GM21825 (cell line): ENCODE measurements around the gene ARHGAP27.
"Not testable (repeated sequence)": the region's sequence is repeated elsewhere in the genome, so short reads cannot be mapped to it uniquely, and the experiment has no call there.

Experiments
- ATAC-seq: cut with Tn5 transposase; IDR thresholded peaks from one replicate; pipeline ENCODE4 v1.9.1; 2021; ENCODE audit warnings: mild to moderate bottlenecking, moderate library complexity; ENCODE audit not compliant: unreplicated experiment

Gene ARHGAP27, protein sequence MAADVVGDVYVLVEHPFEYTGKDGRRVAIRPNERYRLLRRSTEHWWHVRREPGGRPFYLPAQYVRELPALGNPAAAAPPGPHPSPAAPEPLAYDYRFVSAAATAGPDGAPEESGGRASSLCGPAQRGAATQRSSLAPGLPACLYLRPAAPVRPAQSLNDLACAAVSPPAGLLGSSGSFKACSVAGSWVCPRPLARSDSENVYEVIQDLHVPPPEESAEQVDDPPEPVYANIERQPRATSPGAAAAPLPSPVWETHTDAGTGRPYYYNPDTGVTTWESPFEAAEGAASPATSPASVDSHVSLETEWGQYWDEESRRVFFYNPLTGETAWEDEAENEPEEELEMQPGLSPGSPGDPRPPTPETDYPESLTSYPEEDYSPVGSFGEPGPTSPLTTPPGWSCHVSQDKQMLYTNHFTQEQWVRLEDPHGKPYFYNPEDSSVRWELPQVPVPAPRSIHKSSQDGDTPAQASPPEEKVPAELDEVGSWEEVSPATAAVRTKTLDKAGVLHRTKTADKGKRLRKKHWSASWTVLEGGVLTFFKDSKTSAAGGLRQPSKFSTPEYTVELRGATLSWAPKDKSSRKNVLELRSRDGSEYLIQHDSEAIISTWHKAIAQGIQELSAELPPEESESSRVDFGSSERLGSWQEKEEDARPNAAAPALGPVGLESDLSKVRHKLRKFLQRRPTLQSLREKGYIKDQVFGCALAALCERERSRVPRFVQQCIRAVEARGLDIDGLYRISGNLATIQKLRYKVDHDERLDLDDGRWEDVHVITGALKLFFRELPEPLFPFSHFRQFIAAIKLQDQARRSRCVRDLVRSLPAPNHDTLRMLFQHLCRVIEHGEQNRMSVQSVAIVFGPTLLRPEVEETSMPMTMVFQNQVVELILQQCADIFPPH

DNA sequence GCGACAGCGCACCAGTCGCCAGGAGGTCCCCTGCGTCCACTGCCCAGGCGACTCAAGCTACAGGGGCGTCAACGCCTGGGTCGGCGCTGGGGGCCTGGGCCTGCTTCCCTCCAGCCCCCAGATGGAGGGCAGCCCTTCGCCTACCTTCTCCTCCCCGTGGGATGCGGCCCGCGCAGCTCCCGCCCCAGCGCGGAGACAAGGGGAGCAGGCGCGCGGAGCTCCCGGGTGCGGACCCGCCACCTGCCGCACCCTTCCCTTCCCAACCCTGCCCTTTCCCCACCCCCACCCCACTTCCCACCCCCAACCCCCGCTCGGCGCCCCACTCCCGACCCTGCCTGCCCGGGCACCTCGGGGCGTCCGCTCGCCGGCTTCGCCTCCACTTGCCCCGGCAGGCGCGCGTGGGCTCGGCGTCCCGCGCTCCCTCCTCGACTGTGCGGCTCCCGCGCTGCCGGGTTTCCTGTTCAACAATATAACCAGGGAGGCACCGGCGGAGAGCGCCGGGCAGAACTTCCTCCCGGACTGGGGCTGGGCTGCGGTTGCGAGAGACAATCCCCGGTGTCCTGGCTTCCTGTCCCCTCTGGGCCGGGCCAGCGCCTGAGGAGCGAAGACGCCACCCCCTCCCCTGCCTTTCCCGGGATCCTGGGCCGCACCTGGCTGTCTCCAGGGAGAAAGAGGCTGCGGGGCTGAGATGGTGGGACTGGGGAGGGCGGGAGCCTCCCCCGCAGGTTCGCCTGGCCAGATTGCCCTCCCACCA is at the start of gene ARHGAP27:
TSS of gene ARHGAP27 (minus strand) at position 466 of the 754 bp plus-strand sequence. CDS start 2,591 bp downstream, outside the sequence.
- ATAC-seq: no peak

DNA sequence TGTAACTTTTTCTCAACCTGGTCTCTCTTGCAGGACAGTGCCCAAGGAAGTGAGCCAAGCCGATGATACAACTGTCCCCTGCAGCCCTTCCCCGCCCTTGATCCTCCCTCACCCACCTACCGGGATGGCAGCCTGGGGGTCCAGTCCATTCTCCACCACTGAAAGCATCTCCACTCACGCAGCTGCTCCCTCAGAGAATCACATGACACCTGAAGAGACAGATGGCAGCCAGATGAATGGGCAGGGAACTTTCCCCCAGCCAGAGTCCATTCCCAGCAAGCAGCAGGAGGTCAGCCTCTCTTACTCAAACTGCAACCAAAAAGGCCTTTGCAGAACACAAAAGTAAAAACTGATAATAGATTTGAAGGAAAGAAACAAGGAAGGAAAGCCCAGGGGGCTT is 49.6 kb upstream of the ARHGAP27 start:
- ATAC-seq: not testable (repeated sequence)

DNA sequence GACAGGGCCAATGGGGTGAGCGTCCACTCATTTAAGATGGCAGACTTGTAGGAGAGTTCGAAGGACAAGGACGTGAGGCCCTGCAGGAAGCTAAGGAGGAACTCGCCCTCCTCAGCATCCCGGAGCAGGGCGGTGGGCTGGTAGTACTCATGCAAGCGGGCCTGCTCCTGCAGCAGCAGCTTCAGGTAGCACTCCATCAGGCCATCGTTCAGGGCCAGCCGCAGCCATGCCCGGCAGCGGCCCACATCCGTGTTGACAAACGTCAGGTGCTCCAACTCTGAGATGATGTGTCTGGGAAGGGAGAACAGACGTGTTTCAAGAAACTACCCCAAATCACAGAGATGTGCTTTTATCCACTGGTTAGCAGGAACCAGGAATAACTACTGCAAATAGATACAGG is 42.8 kb upstream of the ARHGAP27 start:
- not testable (repeated sequence) for ATAC-seq

DNA sequence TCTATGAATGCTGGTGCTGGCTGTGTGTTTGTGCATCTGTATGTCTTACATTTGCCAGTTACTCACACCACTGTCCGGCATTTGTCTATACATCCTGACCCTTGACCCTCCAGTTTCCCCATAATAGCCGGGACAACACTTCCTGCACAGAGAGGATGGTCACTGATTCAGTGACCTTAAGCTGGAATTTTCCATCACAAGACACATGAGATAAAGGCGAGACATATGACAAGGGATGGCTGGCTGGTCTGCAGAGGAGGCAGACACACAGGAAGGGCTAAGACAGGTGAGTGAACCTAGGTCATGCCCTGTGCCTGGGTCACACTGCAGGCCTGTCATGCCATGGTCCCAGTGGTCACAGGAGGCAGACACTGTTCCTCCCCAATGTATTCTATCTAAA is 39.6 kb upstream of the ARHGAP27 start:
- ATAC-seq: not testable (repeated sequence)

DNA sequence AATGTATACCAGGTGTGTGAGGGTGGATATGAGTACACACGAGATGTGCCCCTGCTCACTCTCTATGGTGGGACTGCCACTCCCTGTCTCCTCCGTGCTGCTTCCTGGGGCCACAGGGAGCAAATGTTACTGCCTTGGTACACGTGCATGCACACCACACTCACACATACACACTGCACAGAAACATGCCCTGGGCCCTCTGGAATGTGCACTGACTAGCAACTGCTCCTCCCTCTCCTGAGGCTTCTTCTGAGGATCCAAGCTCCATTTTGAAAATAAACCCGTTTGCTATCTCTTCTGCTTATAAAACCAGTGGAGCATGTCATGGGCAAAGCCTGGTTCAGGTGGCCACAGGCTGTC is 36.5 kb upstream of the ARHGAP27 start:
- not testable (repeated sequence) for ATAC-seq

DNA sequence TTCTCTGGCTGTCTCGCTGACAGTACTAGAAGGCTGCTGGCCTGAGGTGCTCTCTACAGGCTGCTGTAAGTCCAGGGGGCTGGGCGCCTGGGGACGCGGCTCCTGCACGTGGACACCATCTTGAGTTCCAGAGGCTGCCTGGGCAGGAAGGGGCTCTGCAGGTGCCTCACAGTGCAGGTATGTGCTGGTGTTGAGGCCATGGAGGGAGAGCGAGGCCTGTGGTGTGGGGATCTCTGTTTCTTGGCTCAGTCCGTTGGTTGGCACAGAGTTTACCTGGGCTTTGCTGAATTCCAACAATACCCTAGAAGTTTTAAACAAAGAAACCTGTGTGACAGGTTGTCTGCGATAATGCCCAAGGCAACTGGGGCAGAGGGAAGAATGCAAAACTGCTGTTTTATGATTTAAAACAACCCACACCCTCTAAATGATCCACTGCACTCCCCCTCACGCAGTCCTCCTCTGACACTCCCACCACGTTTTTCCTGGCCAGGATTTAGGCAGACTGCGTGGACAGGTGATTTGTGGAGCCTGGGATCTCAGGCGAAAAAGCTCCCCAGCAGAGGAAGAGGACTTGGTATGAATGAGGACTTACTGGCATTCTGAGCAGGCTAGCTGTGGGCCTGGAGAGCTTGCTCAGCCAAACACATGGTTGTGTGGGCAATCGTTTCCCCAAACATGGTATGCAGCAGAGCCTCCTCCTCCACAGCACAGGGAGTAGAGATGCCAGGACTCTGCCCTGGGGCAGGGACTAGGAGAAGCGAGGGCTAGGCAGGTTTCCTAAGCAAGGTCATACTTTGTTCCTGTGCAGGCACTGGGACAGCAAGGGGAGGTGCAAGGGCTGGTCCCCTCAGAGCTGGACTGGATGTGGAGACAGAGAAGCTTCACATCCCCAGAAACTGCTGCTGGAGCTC is 35.9 kb upstream of the ARHGAP27 start:
- ATAC-seq: not testable (repeated sequence)

DNA sequence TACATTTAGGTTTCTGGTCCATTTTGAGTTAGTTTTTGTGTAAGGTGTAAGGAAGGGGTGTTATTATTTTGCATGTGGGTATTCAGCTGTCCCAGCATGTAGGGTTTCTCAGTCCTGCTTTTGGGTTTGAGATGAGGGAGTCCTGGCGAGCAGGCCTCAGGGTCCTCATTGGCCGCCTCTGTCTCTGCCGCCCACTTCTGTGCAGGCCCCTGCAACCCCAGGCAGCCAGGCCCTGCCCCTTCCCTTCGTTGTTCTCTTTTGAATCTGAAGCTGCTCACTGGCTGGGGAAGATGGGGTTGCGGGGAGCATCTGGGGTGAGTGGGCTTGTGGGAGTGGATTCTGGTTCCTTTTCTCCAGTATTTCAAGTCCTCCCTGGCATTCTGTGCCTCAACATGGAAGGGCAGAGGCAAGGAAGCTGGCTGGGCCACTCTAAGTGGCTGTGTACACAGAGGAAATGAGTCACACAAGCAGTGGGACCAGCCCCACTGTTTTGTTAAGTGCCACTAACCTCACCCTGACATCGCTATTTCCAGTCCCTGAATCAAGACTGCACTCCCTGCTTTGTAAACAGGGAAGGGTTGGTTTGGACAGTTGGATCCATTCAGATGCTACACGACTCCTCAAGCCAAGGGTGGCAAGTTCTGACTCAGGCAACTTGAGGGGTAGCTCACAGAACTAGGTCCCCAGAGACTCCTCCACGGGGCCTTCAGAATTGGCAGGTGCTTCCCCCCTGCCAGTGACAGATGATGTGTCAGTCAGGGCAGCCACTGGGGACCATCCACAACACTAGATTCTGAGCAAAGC is 29.1 kb upstream of the ARHGAP27 start:
- peak; percentile 88 for ATAC-seq

DNA sequence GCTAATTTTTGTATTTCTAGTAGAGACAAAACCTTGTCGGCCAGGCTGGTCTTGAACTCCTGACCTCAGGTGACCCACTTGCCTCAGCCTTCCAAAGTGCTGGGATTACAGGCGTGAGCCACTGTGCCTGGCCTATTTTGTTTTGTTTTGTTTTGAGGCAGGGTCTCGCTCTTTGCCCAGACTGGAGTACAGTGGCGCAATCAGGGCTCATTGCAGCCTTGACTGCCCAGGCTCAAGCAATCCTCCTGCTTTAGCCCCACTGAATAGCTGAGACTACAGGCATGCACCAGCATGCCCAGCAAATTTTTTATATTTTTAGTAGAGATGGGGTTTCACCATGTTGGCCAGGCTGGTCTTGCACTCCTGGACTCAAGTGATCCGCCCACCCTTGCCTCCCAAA is 27.8 kb upstream of the ARHGAP27 start:
- not testable (repeated sequence) for ATAC-seq

DNA sequence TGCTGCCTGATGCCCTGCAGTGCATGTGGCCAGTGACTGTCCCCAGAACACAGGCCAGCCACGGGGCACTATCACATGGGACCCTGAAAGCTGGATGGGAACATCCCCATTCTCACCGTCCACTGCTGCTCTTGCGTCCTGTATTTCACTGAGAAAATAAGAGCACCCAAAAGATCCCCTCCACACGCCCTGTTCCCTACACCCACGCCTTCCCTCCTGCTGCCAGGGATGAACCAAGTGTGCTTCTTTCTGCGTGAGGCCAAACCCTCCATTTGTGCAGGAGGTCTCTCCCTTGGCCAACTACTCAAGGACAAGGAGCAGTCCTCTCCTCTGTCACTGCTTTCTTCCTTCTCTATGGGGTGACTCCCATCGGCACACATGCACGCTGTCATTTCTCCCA is 21.7 kb upstream of the ARHGAP27 start:
- ATAC-seq: not testable (repeated sequence)

DNA sequence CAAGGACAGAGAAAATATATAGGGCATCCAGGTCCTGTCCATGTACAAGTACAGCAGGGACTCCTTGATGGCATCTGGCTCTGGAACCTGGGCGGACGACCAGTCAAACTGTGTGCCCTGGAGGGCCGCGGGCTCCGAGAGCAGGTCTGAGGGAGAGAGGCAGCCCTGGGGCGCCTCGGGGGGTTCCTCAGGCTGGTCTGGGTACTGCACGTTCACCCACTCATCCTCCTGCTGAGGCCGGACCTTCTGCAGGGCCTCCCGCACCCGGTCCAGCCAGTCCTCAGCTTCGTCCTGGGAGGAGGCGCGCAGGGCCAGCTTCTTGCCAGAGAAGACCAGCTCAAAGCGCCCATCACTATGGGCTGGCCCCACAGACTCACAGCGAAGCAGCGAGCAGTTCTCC is 21.1 kb upstream of the ARHGAP27 start:
- ATAC-seq: not testable (repeated sequence)

DNA sequence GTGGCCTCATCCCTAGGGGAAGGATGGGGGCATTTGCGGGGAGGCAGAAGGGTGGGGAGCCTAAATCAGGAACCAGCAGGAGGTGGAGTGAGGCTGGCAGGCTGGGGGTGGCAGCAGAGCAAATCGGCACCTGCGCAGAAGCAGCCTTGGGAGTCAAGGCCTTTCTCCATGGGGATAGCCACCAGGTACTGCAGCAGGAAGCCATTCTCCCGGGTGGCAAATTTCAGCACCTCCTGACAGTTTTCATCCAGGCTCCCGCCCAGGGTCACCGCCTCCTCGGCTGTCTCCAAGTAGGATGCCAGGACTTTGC is 20.5 kb upstream of the ARHGAP27 start:
- not testable (repeated sequence) for ATAC-seq

DNA sequence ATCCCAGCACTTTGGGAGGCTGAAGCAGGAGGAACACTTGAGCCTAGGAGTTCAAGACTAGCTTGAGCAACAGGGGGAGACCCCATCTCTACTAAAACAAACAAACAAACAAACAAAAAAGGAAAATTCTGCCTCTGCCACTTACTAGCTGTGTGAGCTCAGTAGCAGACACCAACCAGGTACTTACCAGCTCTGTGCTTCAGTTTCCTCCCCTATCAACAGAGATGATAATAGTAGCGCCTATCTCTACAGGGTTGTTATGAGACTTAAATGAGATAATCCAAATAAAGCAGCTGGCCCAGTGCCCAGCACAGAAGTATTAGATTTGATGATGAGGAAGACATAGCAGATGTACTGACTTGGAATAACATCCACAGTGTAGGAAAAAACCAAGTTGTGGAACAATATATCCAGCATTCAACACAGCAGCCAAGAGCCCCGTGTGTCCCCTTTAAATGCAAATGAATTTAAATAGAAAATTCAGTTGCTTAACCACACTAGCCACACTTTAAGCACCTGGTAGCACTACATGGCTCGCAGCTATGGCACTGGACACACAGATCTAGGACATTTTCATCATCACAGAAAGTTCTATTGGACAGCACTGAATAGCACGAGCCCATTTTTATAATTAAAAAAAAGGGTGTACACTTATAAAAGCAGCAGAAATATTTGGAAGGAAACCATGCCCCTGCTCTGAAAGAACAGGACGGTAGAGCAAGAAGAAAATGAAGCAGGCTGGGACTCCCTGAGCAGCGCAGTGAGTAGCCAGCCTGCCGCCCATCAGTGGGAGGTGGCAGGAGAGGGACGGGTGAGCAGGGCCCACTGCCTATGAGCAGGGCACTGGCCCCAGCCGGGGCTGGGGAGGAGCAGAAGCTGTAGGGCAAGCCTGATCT is 19.9 kb upstream of the ARHGAP27 start:
- not testable (repeated sequence) for ATAC-seq

DNA sequence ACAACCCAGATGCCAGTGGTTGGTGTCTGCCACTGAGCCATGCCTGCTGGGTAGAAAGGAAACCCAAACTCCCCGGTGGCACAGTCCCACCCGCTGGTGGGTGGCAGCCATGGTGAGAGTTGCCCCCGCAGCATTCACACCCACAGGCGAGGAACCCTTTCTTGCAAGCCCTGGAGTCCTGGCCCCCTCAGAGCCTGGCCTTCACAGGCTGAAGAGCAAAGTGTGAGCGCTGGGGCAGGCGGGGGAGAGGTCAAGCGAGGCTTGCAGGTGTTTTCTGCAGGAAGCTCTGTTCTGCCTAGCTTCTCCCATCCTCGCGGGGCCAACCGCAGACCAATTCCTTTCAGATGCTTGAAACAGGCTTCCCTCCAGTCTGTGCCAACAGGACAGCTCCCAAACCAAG is 19.0 kb upstream of the ARHGAP27 start:
- ATAC-seq: not testable (repeated sequence)

DNA sequence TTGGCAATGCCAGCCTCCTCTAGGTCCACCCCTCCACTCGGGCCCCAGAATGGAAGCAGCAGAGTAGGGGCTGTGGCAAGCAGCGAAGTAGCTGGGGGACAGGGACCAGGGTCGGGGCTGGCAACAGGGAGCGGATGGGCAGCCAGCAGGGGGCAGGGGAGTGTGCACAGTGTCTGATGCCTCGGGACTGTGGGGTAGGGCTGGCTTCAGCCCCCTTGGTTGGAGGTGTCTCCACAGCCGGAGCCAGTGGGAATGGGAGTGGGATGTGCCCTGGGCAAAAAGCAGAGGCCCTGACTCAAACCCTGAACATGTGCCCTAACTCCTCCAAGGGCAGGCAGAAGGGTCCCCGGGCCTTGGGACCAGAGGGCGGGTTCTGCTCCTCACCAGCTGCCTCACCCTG is 18.5 kb upstream of the ARHGAP27 start:
- ATAC-seq: no peak

DNA sequence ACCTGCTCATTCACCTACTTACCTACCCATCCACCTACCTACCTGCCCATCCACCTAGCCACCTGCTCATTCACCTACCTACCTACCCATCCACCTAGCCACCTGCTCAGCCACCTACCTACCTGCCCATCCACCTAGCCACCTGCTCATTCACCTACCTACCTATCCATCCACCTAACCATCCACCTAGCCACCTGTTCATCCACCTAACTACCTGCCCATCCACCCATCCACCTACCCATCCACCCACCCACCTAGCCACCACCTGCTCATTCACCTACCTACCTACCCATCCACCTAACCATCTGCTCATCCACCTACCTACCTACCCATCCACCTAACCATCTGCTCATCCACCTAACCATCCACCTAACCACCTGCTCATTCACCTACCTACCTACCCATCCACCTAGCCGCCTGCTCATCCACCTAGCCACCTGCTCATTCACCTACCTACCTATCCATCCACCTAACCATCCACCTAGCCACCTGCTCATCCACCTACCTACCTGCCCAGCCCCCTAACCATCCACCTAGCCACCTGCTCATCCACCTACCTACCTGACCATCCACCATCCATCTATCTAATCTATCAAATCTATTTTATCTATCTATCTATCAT is 17.1 kb upstream of the ARHGAP27 start:
- not testable (repeated sequence) for ATAC-seq

DNA sequence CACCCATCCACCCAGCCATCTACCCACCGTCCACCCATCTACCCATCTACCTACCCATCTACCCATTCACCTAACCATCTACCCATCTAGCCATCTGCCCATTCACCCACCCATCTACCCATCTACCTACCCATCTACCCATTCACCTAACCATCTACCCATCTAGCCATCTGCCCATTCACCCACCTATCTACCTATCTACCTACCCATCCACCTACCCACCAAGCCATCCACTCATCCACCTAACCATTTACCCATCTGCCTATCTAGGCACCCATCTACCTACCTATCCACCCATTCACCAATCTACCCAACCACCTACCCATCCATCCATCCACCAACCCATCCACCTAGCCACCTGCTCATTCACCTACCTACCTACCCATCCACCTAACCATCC is 16.6 kb upstream of the ARHGAP27 start:
- not testable (repeated sequence) for ATAC-seq

DNA sequence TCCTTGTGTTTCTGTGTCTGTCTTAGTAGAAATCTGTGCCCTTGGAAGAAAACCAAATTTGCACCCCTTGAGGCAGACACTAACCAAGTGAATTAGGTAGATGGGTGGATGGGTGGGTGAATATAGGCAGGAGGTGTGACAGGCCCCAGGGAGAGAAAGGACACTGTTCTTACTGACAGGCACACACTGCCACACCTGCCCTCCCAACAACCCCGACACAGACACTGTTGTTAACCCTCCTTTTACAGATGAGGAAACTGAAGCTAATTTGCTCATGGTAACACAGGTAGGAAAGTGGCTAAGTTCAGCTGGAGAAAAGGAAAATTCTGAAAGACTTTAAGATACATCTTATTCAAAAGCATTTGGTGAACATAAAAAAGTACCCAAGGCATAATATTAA is 15.8 kb upstream of the ARHGAP27 start:
- not testable (repeated sequence) for ATAC-seq

DNA sequence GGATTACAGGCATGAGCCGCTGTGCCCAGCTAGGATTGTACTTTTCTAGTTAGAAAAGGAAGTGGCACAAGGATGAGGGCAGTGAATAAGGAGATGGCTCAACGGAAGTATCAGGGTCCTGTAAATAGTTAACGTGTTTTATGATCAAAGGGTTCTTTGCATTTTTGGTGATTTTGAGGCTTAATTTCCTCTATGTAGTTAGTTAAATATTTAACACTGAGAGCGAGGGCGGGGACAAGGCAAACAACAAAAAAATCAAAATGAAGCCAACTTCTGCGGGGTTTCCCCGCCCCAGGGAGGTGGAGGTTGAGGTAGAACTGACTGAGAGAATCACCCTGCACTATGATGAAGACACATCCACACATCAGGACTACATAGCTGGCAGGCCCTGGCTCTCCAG is 15.4 kb upstream of the ARHGAP27 start:
- ATAC-seq: not testable (repeated sequence)
